GM08714 (cell line): ENCODE results near the gene TRMO.

Experiments
- H3K4me3 ChIP-seq: fragments of 200-500 bp; sonication (Bioruptor generic); 2 replicates; pipeline ENCODE4 v1.5.1; 2014; ENCODE audit warnings: mild to moderate bottlenecking, low read length, inconsistent platforms
- ZNF274 ChIP-seq: IDR thresholded peaks from 2 replicates; pipeline ENCODE4 v1.6.1; 2012; ENCODE audit warnings: mild to moderate bottlenecking, low read depth, low read length

TRMO gene

GRCh38 chr9:97900738-97901565 is 21.3 kb downstream of the TRMO start:
- TF ChIP-seq ZNF274, result no peak
- no peak overlapping the region for H3K4me3 ChIP-seq

GRCh38 chr9:97900103-97900737 is 22.1 kb downstream of the TRMO start:
- no peak for TF ChIP-seq ZNF274
- no peak overlapping the region for H3K4me3 ChIP-seq

GRCh38 chr9:97895695-97896332 is 26.5 kb downstream of the TRMO start:
- H3K4me3 ChIP-seq, result no peak overlapping the region
- no peak for TF ChIP-seq ZNF274

GRCh38 chr9:97895211-97895610 is 27.1 kb downstream of the TRMO start:
- no peak for TF ChIP-seq ZNF274

GRCh38 chr9:97892421-97892820 is 29.9 kb downstream of the TRMO start:
- TF ChIP-seq ZNF274, result no peak
- no peak overlapping the region for H3K4me3 ChIP-seq

More at GRCh38 chr9:97895211-97895610, 27.1 kb downstream of the TRMO start:
- H3K4me3 ChIP-seq, result no peak overlapping the region

GRCh38 chr9:97891736-97892135 is 30.6 kb downstream of the TRMO start:
- no peak overlapping the region for H3K4me3 ChIP-seq
- no peak for TF ChIP-seq ZNF274

GRCh38 chr9:97889941-97890887 is 32.1 kb downstream of the TRMO start:
- TF ChIP-seq ZNF274, result no peak
- no peak overlapping the region for H3K4me3 ChIP-seq

- H3K4me3 ChIP-seq, result no peak overlapping the region
- TF ChIP-seq ZNF274, result no peak
Observed at GRCh38 chr9:97880336-97880735, 42.0 kb downstream of the TRMO start.

GRCh38 chr9:97876061-97876460 is 46.2 kb downstream of the TRMO start:
- TF ChIP-seq ZNF274, result no peak
- H3K4me3 ChIP-seq, result no peak overlapping the region

GRCh38 chr9:97875111-97875510 is 47.2 kb downstream of the TRMO start:
- TF ChIP-seq ZNF274, result no peak
- no peak overlapping the region for H3K4me3 ChIP-seq

GRCh38 chr9:97874624-97875023 is 47.7 kb downstream of the TRMO start:
- H3K4me3 ChIP-seq, result no peak overlapping the region
- TF ChIP-seq ZNF274, result no peak

- H3K4me3 ChIP-seq, result no peak overlapping the region
- TF ChIP-seq ZNF274, result no peak
Observed at GRCh38 chr9:97873882-97874281, 48.4 kb downstream of the TRMO start.

- H3K4me3 ChIP-seq, result no peak overlapping the region
- TF ChIP-seq ZNF274, result no peak
Observed at GRCh38 chr9:97873425-97873824, 48.9 kb downstream of the TRMO start.

- no peak for TF ChIP-seq ZNF274
- H3K4me3 ChIP-seq, result no peak overlapping the region
Observed at GRCh38 chr9:97868859-97869258, 53.4 kb downstream of the TRMO start.
